AG08396 (cell line): ENCODE results near the gene TMA7B.

Experiments
- DNase-seq: peaks from one replicate; pipeline ENCODE4 v3.0.0; 2012; ENCODE audit warnings: low spot score, mixed read lengths

TMA7B gene

GRCh38 chr22:40001800-40002577 lies 41.8 kb downstream of the TMA7B start:
- DNase-seq: no peak

DNA sequence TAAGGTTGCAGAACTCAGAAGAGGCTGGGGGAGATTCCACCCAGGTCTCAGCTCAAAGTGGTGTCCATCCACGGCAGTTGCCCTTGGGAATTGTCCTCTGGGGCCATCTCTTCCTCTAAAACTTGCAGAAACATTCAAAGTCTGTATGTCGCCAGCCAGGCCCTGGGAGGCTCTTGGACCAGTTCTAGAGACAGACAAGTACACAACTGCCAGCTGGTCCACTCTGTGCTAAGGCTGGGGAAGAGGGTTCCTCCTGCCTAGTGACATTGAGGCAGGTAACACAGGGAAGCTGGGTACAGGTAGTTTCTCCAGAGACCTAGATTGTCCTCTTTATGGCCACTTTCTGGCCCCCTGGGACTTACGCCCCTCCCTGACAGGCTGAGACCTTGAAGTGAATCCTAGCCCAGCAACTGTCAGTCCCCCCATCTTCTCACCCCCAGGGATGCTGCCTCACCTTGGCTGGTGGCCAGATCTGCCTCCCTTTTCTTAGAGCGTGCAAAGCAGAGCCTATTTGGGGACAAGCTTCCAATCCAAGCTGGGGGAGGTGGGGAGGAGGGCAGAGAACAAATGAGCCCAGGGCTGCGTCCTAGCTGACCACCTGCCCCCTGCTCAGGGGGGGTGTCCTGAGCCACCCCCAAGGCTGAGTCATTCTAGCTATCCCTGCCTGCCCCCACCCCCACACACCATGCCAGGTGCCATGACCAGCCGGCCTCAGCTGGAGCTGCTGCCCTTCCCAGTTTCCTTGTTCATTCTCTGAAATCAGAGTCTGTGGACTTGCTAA lies 42.9 kb downstream of the TMA7B start:
- no peak for DNase-seq

DNA sequence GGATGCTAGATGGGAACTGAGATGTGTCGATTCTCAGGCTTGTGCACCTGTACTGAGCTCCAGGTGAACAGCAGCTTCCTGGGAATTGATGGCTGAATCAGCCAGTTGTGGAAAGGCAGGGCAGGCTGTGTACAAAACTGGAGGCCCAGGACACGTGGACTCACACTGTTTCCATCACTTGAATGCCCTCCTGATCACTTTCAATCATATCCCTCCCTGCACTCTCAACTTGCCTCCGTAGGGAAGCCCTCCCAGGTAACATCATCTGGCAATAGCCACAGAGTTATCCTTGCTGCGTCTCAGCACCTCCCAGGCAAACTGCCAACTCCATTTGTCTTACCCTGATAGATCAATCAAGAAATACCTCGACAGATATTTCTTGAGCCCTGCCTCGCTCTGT lies 44.6 kb downstream of the TMA7B start:
- no peak for DNase-seq

GRCh38 chr22:40006641-40007040 lies 46.4 kb downstream of the TMA7B start:
- DNase-seq: no peak

GRCh38 chr22:40007853-40008710 lies 47.9 kb downstream of the TMA7B start:
- no peak for DNase-seq

DNA sequence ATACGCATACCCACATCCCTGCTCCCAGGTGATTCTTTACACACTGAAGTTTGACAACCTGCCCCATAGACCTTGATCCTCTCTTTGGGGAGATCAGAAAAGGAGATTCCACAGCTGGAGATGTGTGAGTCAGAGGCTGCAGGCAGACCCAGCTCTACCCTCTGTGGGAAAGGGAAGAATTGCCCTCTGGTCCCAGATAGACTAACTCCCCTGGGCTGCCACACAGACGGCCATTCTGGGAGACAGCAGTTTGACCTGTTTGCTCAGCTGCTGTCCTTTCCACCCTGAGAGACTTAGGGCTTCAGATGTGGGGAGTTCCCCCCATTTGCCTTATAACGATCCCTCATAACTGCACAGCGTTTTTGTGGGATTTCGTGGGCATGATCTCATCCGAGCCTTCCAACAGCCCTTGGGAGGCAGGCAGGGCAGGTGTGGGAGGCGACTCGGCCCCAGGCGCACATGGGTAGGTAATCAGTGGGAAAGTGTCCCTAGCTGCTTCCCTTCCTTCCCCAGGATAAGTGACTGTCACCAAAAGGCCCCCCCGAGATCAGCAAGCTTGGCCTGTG lies 48.6 kb downstream of the TMA7B start:
- no peak for DNase-seq

GRCh38 chr22:40009292-40009774 lies 49.1 kb downstream of the TMA7B start:
- DNase-seq: no peak

- no peak for DNase-seq
These were observed 49.9 kb downstream of the TMA7B start for GRCh38 chr22:40009951-40010671.

DNA sequence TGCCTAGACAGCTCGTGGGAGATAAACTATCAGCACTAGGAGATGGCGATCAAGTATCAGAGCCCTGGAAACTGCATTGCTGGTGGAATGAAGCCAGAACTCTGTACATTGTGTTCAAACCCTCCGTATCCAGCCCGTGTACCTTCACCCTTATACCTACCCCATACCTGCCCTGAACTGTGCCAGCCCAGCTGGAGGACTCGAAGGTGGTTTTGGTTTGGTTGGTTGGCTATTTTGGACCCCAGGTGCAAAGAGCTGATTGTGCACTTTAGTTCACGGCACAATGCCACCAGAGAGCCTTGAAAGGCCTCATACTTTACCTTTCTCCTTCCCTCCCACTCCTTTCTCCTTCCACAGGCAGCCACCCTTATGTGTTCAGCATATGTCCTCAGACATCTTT lies 50.5 kb downstream of the TMA7B start:
- no peak for DNase-seq
